ENCODE data around the gene PRICKLE1.

Gene PRICKLE1

DNA sequence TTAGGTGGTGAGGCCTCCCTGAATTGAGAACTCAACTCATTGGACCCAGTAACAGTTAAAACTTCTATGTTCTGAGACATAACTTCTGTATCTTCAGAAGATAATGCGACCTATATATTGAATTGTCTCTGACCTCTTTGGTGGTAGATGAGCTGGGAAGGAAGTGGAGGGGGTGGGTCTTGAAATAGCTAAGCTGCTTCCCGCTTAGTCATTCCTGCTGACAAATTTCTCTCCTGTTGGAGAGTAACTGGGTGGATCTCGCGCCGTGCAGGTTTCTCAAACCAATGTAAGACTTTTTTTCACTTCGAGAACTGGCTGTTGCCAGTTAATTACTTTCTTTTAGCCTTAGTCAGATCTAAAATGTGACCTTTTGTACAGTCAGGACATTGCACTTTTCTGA, 162.8 kb downstream of the PRICKLE1 start:
- peaks cover 0 to 25% (median 8%) of the 10 kb centered on the region in 4 donors for H3K4me1 ChIP-seq
- intact Hi-C loops (cut with DNase I; ENCODE audit: low total_unique reads): no loop called here
- H3K27me3 ChIP-seq: no peaks in the 10 kb centered on the region
- H3K36me3 ChIP-seq: no peaks in the 10 kb centered on the region
- no peaks in the 10 kb centered on the region for H3K9me3 ChIP-seq
- no peak overlapping the region for H3K27ac ChIP-seq
- H3K4me3 ChIP-seq: no peak overlapping the region
- TF ChIP-seq, protein P1, sequence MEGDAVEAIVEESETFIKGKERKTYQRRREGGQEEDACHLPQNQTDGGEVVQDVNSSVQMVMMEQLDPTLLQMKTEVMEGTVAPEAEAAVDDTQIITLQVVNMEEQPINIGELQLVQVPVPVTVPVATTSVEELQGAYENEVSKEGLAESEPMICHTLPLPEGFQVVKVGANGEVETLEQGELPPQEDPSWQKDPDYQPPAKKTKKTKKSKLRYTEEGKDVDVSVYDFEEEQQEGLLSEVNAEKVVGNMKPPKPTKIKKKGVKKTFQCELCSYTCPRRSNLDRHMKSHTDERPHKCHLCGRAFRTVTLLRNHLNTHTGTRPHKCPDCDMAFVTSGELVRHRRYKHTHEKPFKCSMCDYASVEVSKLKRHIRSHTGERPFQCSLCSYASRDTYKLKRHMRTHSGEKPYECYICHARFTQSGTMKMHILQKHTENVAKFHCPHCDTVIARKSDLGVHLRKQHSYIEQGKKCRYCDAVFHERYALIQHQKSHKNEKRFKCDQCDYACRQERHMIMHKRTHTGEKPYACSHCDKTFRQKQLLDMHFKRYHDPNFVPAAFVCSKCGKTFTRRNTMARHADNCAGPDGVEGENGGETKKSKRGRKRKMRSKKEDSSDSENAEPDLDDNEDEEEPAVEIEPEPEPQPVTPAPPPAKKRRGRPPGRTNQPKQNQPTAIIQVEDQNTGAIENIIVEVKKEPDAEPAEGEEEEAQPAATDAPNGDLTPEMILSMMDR (IDR thresholded peaks at IDR 0.05): no peak
- DNase-seq: no peak

DNA sequence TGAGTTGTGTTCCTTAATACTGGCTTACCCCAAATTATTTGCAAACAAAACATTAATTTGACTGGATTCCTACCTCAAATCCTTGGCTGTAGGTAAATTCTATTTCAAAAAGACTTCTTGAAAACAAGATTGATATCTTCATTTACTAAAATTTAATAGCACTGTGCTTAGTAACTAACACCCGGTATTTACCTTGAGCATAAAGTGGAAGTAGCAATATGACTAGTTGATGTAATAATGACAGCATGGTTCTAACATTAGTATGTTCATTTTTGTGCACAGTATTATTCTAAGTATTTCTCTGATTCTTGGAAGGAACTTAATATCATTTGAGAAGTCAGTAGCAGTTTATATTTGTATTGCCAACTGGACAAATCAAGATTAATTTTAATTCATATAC, 166.8 kb downstream of the PRICKLE1 start:
- intact Hi-C loops (cut with DNase I; ENCODE audit: low total_unique reads): no loop called here
- Histone ChIP-seq H3K27me3 (no peaks in the 10 kb centered on the region), H3K36me3 (no peaks in the 10 kb centered on the region), H3K9me3 (no peaks in the 10 kb centered on the region), H3K4me1 (peaks cover 0 to 36% (median 12%) of the 10 kb centered on the region in 4 donors), H3K27ac (peak overlapping the region; percentile 59 to 66), H3K4me3 (peak overlapping the region in 1 of 2 donors; percentile 6)
- no peak for DNase-seq
- TF ChIP-seq, protein P1 (IDR thresholded peaks at IDR 0.05): no peak

DNA sequence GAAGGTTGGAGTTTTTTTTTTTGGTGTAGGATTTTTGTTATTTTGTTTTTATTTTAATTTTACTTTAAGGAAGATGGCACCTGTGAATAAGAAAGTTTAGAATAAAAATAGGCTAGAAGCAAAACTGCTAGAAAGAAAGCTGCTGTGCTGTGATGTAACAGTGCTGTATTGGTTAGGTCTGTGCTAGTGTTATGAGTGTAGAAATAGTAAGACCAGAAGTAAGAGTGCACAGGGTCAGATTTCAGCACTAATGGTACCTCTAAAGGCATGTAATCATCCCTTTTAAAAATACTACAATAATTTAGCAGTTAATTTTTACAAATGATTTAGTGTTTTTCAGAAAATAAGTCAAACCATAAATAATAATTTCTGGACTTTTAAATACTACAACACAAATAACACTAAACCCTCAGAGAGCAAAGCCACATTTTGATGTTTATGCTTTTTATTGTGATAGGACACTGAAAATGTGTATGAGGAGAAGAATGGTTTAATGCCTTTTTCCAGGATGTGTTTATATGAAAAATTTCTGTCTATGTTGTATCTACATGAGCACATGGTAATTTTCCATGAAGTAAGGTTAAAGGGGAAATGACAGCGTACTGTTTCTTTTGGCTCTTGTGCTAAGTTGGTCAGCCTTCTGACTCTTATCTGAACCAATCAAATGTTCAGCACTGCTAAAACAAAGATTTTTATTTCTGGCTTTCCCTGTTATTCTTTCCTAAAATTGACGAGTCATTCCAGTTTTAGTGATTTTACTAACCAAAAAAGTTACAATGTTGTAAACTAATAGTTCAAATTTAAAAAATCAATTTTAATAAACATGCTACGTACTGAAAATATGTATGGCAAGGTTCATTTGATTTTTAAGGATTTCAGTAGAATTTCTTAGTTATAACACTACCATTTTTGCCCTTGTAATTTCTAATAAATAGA, 167.4 kb downstream of the PRICKLE1 start:
- TF ChIP-seq, protein P1 (IDR thresholded peaks at IDR 0.05): no peak
- Histone ChIP-seq H3K27me3 (no peaks in the 10 kb centered on the region), H3K4me3 (peak overlapping the region in 1 of 2 donors; percentile 6), H3K4me1 (peaks cover 0 to 36% (median 12%) of the 10 kb centered on the region in 4 donors), H3K9me3 (no peaks in the 10 kb centered on the region), H3K27ac (peak overlapping the region; percentile 59 to 66), H3K36me3 (no peaks in the 10 kb centered on the region)
- intact Hi-C loops (cut with DNase I; ENCODE audit: low total_unique reads): no loop called here
- DNase-seq: no peak

DNA sequence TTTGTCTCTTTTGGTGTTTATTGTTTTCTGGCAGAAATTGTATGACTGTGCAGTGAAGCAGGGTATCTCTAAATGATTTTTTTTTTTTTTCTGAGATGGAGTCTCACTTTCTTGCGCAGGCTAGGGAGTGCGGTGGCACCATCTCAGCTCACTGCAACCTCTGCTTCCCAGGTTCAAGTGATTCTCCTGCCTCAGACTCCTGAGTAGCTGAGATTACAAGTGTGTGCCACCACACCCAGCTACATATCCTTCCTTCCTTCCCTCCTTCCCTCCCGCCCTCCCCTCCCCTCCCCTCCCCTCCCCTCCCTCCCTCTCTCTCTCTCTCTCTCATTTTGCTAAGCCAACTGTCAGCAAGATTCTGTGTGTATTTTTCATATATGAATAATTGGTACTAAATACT, 169.2 kb downstream of the PRICKLE1 start:
- no peak overlapping the region for H3K4me3 ChIP-seq
- intact Hi-C loops (cut with DNase I; ENCODE audit: low total_unique reads): no loop called here
- no peaks in the 10 kb centered on the region for H3K27me3 ChIP-seq
- no peak for DNase-seq
- TF ChIP-seq, protein P1 (IDR thresholded peaks at IDR 0.05): no peak
- no peaks in the 10 kb centered on the region for H3K9me3 ChIP-seq
- H3K36me3 ChIP-seq: no peaks in the 10 kb centered on the region
- H3K27ac ChIP-seq: no peak overlapping the region
- H3K4me1 ChIP-seq: peaks cover 0 to 36% (median 12%) of the 10 kb centered on the region in 4 donors

DNA sequence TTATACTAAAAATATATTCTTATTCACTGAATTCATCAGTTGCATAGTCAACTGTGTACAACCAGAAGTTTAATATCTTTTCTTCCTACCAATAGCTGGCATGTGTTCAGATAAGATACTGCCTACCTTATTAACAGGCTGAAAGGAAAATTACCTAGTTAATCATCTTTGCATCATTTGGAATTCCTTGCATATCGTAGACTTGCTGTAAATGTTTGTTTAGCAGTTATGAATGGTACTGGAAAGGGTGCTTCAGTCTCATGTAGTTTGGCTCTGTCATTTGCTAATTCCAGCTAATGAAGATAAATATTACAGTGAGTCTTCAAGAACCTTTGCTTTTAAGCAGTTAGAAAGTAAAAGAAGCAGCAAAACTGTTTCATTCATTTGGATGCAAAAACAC, 179.2 kb downstream of the PRICKLE1 start:
- peaks cover 0 to 3% (median 0%) of the 10 kb centered on the region in 3 donors for H3K36me3 ChIP-seq
- no peak for DNase-seq
- TF ChIP-seq, protein P1 (IDR thresholded peaks at IDR 0.05): no peak
- no peak overlapping the region for H3K27ac ChIP-seq
- H3K4me3 ChIP-seq: no peak overlapping the region
- no peaks in the 10 kb centered on the region for H3K4me1 ChIP-seq
- H3K9me3 ChIP-seq: no peaks in the 10 kb centered on the region
- intact Hi-C loops (cut with DNase I; ENCODE audit: low total_unique reads): no loop called here
- no peaks in the 10 kb centered on the region for H3K27me3 ChIP-seq
